HG02610 (cell line): ENCODE data around the gene RAD52.

Experiments used
- ATAC-seq: cut with Tn5 transposase; IDR thresholded peaks from one replicate; pipeline ENCODE4 v1.9.1; 2021; ENCODE audit warnings: mild to moderate bottlenecking, moderate library complexity; ENCODE audit not compliant: unreplicated experiment

RAD52 gene

DNA sequence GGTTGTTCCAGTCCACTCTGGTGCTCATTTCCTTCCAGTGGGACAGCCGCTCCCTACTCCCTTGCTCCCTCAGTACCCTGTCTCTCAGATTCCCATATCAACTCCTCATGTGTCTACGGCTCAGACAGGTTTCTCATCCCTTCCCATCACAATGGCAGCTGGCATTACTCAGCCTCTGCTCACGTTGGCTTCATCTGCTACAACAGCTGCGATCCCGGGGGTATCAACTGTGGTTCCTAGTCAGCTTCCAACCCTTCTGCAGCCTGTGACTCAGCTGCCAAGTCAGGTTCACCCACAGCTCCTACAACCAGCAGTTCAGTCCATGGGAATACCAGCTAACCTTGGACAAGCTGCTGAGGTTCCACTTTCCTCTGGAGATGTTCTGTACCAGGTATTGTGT, 69.9 kb downstream of the RAD52 start:
- no peak for ATAC-seq

DNA sequence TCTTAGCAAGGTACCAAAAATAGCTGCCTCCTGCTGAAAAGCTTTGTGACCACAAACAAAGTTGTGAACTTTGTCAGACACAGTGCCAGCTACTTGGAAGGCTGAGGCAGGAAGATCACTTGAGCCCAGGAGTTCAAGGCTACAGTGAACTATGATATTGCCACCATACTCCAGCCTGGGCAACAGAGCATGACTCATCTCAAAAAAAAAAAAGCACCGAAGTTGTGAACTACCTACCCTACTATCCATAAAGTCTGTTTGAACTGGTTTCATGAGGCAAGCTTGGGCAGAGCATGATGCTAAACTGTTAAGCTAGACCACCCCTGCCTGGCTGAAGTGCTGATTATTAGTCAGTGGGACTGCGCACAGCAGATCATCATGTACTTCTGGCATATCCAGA, 75.5 kb downstream of the RAD52 start:
- no peak for ATAC-seq

GRCh38 chr12:870378-870777, 79.1 kb downstream of the RAD52 start:
- ATAC-seq: no peak

GRCh38 chr12:868722-869121, 80.8 kb downstream of the RAD52 start:
- no peak for ATAC-seq

DNA sequence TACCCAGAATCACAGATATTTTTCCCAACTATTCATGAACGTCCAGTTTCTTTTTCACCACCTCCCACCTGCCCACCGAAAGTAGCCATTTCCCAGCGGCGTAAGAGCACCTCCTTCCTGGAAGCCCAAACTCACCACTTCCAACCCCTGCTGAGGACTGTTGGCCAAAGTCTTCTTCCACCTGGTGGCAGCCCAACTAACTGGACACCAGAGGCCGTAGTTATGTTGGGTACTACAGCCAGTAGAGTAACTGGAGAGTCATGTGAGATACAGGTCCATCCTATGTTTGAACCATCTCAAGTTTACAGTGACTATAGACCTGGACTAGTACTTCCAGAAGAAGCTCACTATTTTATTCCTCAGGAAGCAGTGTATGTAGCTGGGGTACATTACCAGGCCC, 81.6 kb downstream of the RAD52 start:
- no peak for ATAC-seq

DNA sequence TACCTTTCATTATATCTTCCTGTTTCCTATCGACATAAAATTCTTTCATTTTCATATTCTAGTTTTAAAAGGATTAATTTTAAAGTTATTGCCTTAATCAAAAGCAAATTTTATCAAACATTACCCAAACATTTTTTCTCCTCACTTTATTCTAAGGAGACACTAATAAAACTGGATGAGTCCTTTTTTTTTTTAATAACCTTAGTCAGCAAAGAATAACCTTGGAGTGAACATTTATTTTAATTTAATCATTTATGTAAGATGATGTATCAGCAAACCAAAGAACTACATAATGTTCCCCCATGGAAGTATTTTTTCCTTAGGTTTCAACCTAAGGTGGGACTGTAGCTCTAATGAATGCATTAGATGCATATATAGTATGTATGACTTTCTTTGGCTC, 83.9 kb downstream of the RAD52 start:
- ATAC-seq: no peak

DNA sequence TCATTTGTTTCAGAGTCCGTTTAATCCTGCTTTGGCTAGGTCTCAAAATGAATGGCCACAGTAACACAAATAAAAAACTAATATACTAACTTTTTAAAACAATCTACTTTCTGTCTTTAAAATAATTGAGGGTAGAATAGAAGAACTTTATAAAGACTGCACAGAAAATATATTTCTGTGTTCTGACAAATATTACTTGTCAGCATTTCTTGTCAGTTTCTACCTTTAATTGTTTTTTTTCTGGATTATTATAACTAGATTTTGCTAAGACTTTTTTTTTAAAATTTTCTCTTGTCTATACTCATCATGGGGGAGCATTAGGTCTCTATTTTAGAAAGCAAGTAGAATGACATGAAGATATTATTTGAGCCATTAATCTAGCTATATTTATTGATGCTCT, 86.2 kb downstream of the RAD52 start:
- ATAC-seq: no peak

DNA sequence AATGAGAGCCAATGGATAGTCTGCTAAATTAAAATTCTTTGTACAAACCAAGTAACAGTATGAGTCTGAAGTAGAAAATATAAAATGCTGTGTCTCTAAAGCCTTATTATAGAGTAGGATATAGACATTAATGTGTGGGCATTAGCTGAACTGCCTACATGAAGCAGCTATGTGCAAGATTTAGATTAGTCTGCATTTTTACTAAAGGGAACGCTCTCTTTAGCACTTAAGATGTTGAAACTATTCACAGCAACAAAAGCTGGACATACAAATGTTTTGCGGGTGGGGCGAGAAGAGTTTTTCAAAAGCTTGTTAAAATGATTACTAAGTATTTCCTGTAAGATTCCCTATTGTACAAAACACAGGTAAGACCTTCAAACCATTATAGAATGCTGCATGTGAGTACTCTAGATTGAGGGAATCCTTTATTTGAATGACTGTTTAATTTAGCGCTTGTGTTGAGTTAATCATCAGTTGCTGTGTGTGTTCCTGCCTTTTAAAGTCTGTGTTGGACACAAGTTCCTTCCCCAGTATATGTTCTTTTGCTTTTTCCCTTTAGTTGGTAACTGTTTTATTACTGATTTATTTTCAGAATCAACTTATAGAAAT, 87.1 kb downstream of the RAD52 start:
- ATAC-seq: no peak
